ENCODE results near the gene ADGRA1.

The ADGRA1 gene

DNA sequence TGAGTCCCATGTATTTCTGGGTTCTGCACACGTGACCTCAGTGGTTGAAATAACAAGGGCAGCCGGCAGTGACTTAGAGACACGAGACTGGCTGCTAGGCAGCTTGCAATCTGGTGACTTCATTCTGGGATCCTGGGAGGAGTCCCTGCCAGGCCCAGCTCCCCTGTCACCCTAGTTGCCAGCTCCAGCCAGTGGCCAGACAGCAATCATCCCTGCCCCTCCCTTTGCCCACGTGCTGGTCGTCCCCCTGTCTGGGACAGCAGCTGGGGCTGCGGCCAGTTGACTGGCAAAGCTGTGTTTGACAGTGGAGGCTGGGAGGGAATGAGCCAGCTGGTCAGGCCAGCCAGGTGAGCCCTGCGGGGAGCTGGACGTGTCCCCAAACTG is 30.0 kb downstream of the ADGRA1 start:
- Histone ChIP-seq H3K9me2 (replicated peaks; ENCODE audit: insufficient read depth, low read length) (no peaks in the 10 kb centered on the region), H3K36me3 (replicated peaks; ENCODE audit: insufficient read depth, low read length) (no peaks in the 10 kb centered on the region), H3K4me1 (ENCODE audit: low read length) (no peaks in the 10 kb centered on the region), H2AFZ (ENCODE audit: low read length) (no peak overlapping the region), H3K4me3 (ENCODE audit: low read length) (no peak overlapping the region), H3K9ac (ENCODE audit: low read length) (no peak overlapping the region), H3K79me2 (ENCODE audit: low read length) (no peaks in the 10 kb centered on the region), H3K9me3 (replicated peaks; ENCODE audit: insufficient read depth, low read length) (no peaks in the 10 kb centered on the region), H3K27me3 (replicated peaks; ENCODE audit: insufficient read depth, low read length) (no peaks in the 10 kb centered on the region; the same call in none of the 2 replicates), H3K4me2 (ENCODE audit: low read depth, low read length) (no peak overlapping the region), H3F3A (ENCODE audit: insufficient read depth, low read length) (no peaks in the 10 kb centered on the region), H4K20me1 (ENCODE audit: insufficient read depth, low read length) (no peaks in the 10 kb centered on the region), H3K27ac (ENCODE audit: low read length) (no peak overlapping the region)
- no peak for DNase-seq
- TF ChIP-seq EZH2phosphoT487 (IDR thresholded peaks at IDR 0.05; ENCODE audit: low read length) (no peak), EZH2 (optimal IDR thresholded peaks at IDR 0.05; ENCODE audit: low read depth, low read length) (no peak), CTCF (IDR thresholded peaks at IDR 0.05; ENCODE audit: low read length) (no peak)

- Histone ChIP-seq H3K4me1 (ENCODE audit: low read length) (no peaks in the 10 kb centered on the region), H3F3A (ENCODE audit: insufficient read depth, low read length) (no peaks in the 10 kb centered on the region), H3K27me3 (replicated peaks; ENCODE audit: insufficient read depth, low read length) (peaks cover 5% of the 10 kb centered on the region), H2AFZ (ENCODE audit: low read length) (no peak overlapping the region), H4K20me1 (ENCODE audit: insufficient read depth, low read length) (no peaks in the 10 kb centered on the region), H3K9me2 (replicated peaks; ENCODE audit: insufficient read depth, low read length) (no peaks in the 10 kb centered on the region), H3K4me3 (ENCODE audit: low read length) (no peak overlapping the region), H3K36me3 (replicated peaks; ENCODE audit: insufficient read depth, low read length) (no peaks in the 10 kb centered on the region), H3K27ac (ENCODE audit: low read length) (no peak overlapping the region), H3K9ac (ENCODE audit: low read length) (no peak overlapping the region), H3K79me2 (ENCODE audit: low read length) (no peaks in the 10 kb centered on the region), H3K9me3 (replicated peaks; ENCODE audit: insufficient read depth, low read length) (no peaks in the 10 kb centered on the region), H3K4me2 (ENCODE audit: low read depth, low read length) (no peak overlapping the region)
- TF ChIP-seq CTCF (IDR thresholded peaks at IDR 0.05; ENCODE audit: low read length) (no peak), EZH2phosphoT487 (IDR thresholded peaks at IDR 0.05; ENCODE audit: low read length) (no peak), EZH2 (optimal IDR thresholded peaks at IDR 0.05; ENCODE audit: low read depth, low read length) (no peak)
- DNase-seq: no peak
These were observed 33.8 kb downstream of the ADGRA1 start for GRCh38 chr10:133121479-133121878.

GRCh38 chr10:133122171-133122935 is 34.6 kb downstream of the ADGRA1 start:
- Histone ChIP-seq H3K4me2 (ENCODE audit: low read depth, low read length) (no peak overlapping the region), H2AFZ (ENCODE audit: low read length) (no peak overlapping the region), H3K9me3 (replicated peaks; ENCODE audit: insufficient read depth, low read length) (no peaks in the 10 kb centered on the region), H3K9me2 (replicated peaks; ENCODE audit: insufficient read depth, low read length) (no peaks in the 10 kb centered on the region), H3K4me1 (ENCODE audit: low read length) (no peaks in the 10 kb centered on the region), H3K27ac (ENCODE audit: low read length) (no peak overlapping the region), H3K27me3 (replicated peaks; ENCODE audit: insufficient read depth, low read length) (peaks cover 5% of the 10 kb centered on the region), H3K4me3 (ENCODE audit: low read length) (no peak overlapping the region), H3F3A (ENCODE audit: insufficient read depth, low read length) (no peaks in the 10 kb centered on the region), H4K20me1 (ENCODE audit: insufficient read depth, low read length) (no peaks in the 10 kb centered on the region), H3K79me2 (ENCODE audit: low read length) (no peaks in the 10 kb centered on the region), H3K36me3 (replicated peaks; ENCODE audit: insufficient read depth, low read length) (no peaks in the 10 kb centered on the region), H3K9ac (ENCODE audit: low read length) (no peak overlapping the region)
- no peak for DNase-seq
- TF ChIP-seq CTCF (IDR thresholded peaks at IDR 0.05; ENCODE audit: low read length): no peak
- no peak for TF ChIP-seq EZH2phosphoT487 (IDR thresholded peaks at IDR 0.05; ENCODE audit: low read length)
- no peak for TF ChIP-seq EZH2 (optimal IDR thresholded peaks at IDR 0.05; ENCODE audit: low read depth, low read length)

Data from MM.1S (cell line).